HepG2 (cell line): Measurements from ENCODE around the gene PIGZ. TPM values are rescaled to one million over a fixed set of nuclear protein-coding genes. Genes with fewer than 3 reads are reported as not detected.

Source experiments
- ARHGAP35 ChIP-seq: sonication (generic); formaldehyde crosslinking; IDR thresholded peaks from 2 replicates; pipeline ENCODE4 v1.9.0; 2022; ENCODE audit warnings: mild to moderate bottlenecking, inconsistent platforms, moderate library complexity, missing genetic modification reagents, borderline replicate concordance
- BHLHE40 ChIP-seq: IDR thresholded peaks from 2 replicates; pipeline ENCODE4 v1.6.1; 2011; ENCODE audit warnings: low read length, improper control_type of control experiment
- BRD4 ChIP-seq: sonication (generic); formaldehyde crosslinking; IDR thresholded peaks from 2 replicates; pipeline ENCODE4 v1.4.0; 2020; ENCODE audit warnings: missing genetic modification reagents
- HNRNPK ChIP-seq: fragments of 200-400 bp; formaldehyde crosslinking; IDR thresholded peaks from 2 replicates; pipeline ENCODE4 v1.6.1; 2018; ENCODE audit warnings: low read length, low read depth, moderate library complexity, mild to moderate bottlenecking; ENCODE audit not compliant: poor library complexity, severe bottlenecking
- HNRNPLL ChIP-seq: fragments of 200-400 bp; formaldehyde crosslinking; IDR thresholded peaks from 2 replicates; pipeline ENCODE4 v1.6.1; 2017; ENCODE audit warnings: mild to moderate bottlenecking, low read depth, low read length; ENCODE audit not compliant: poor library complexity, severe bottlenecking
- KLF16 ChIP-seq, 2 experiments: sonication (generic) in 1 of 2; formaldehyde crosslinking in 1 of 2; IDR thresholded peaks; 2 replicates each; pipeline versions ENCODE4 v1.6.1 to v1.8.0; 2016 to 2023; ENCODE audit warnings: missing genetic modification reagents in 2 of 2, missing compliant biosample characterization in 1 of 2
- KMT2B ChIP-seq: IDR thresholded peaks from 2 replicates; pipeline ENCODE4 v1.6.1; 2016; ENCODE audit warnings: missing genetic modification reagents, missing compliant biosample characterization
- MZF1 ChIP-seq: sonication (generic); formaldehyde crosslinking; IDR thresholded peaks from 2 replicates; pipeline ENCODE4 v1.8.1; 2023; ENCODE audit warnings: mild to moderate bottlenecking, missing genetic modification reagents, borderline replicate concordance
- NFYC ChIP-seq: IDR thresholded peaks from 2 replicates; pipeline ENCODE4 v1.6.1; 2016; ENCODE audit warnings: missing genetic modification reagents, missing compliant biosample characterization
- RAD21 ChIP-seq: fragments of 450-650 bp; formaldehyde crosslinking; IDR thresholded peaks from 2 replicates; pipeline ENCODE4 v1.5.0; 2020; ENCODE audit warnings: mild to moderate bottlenecking
- SALL1 ChIP-seq: sonication (generic); formaldehyde crosslinking; IDR thresholded peaks from 2 replicates; pipeline ENCODE4 v1.8.0; 2022; ENCODE audit warnings: mild to moderate bottlenecking, missing genetic modification reagents
- SNAPC2 ChIP-seq: sonication (generic); formaldehyde crosslinking; IDR thresholded peaks from 2 replicates; pipeline ENCODE4 v1.8.1; 2022; ENCODE audit warnings: mild to moderate bottlenecking, missing genetic modification reagents
- SOX6 ChIP-seq, 2 experiments: fragments of 450-650 bp in 1 of 2; sonication (generic) in 1 of 2; formaldehyde crosslinking in 1 of 2; IDR thresholded peaks; 2 replicates each; pipeline versions ENCODE4 v1.4.0 to v1.6.1; 2017 to 2020; ENCODE audit warnings: antibody characterized with exemption in 1 of 2, mild to moderate bottlenecking in 1 of 2, missing genetic modification reagents in 1 of 2
- ZFAT ChIP-seq: sonication (generic); formaldehyde crosslinking; conservative IDR thresholded peaks from 2 replicates; pipeline ENCODE4 v1.8.1; 2023; ENCODE audit warnings: missing genetic modification reagents, inconsistent platforms
- ZFX ChIP-seq: sonication (generic); formaldehyde crosslinking; IDR thresholded peaks from 2 replicates; pipeline ENCODE4 v1.4.0; 2020; ENCODE audit warnings: mild to moderate bottlenecking, low read depth, missing genetic modification reagents, moderate library complexity
- ZNF180 ChIP-seq: sonication (generic); formaldehyde crosslinking; IDR thresholded peaks from 2 replicates; pipeline ENCODE4 v1.4.0; 2020; ENCODE audit warnings: low read depth, missing genetic modification reagents, borderline replicate concordance
- ZNF224 ChIP-seq: sonication (generic); formaldehyde crosslinking; IDR thresholded peaks from 2 replicates; pipeline ENCODE4 v1.5.0; 2020; ENCODE audit warnings: mild to moderate bottlenecking, missing genetic modification reagents
- ZNF235 ChIP-seq: sonication (generic); formaldehyde crosslinking; IDR thresholded peaks from 2 replicates; pipeline ENCODE4 v1.8.1; 2023; ENCODE audit warnings: mild to moderate bottlenecking, missing genetic modification reagents, borderline replicate concordance
- ZNF30 ChIP-seq: sonication (generic); formaldehyde crosslinking; IDR thresholded peaks from 2 replicates; pipeline ENCODE4 v1.5.0; 2020; ENCODE audit warnings: mild to moderate bottlenecking, missing genetic modification reagents
- ZNF451 ChIP-seq: sonication (generic); formaldehyde crosslinking; IDR thresholded peaks from 2 replicates; pipeline ENCODE4 v1.5.0; 2020; ENCODE audit warnings: mild to moderate bottlenecking, missing genetic modification reagents
- ZNF510 ChIP-seq: sonication (generic); formaldehyde crosslinking; IDR thresholded peaks from 2 replicates; pipeline ENCODE4 v1.4.0; 2020; ENCODE audit warnings: low read depth, mild to moderate bottlenecking, missing genetic modification reagents
- ZNF614 ChIP-seq: IDR thresholded peaks from 2 replicates; pipeline ENCODE4 v1.6.1; 2018; ENCODE audit warnings: missing biosample characterization, missing genetic modification reagents, inconsistent platforms, borderline replicate concordance
- ZSCAN22 ChIP-seq: sonication (generic); formaldehyde crosslinking; IDR thresholded peaks from 2 replicates; pipeline ENCODE4 v1.4.0; 2020; ENCODE audit warnings: mild to moderate bottlenecking, missing genetic modification reagents
- polyA plus RNA-seq, 8 experiments: library from polyadenylated mRNA; depleted of rRNA in 3 of 8; stranded (reverse) in 7 of 8; unstranded in 1 of 8; fragments of >200 nt; fragmentation: Illumina TruSeq in 4 of 8; extraction: Trizol in 4 of 8; gene quantifications; 2 replicates each; pipeline versions ENCODE4 v1.2.1 to v1.2.3, GENCODE V29; 2011 to 2016; ENCODE audit warnings: low read depth in 4 of 8, missing spikeins in 1 of 8, mixed read lengths in 1 of 8; ENCODE audit not compliant: insufficient read depth in 1 of 8
- total RNA-seq, 5 experiments: library from RNA; depleted of rRNA; stranded (reverse); fragments of >200 nt; fragmentation: Illumina TruSeq; extraction: Trizol; gene quantifications; 2 replicates each; pipeline ENCODE4 v1.2.3, GENCODE V29; 2016; ENCODE audit warnings: low read depth in 1 of 5
- TF ChIP-seq, protein P1 (sequence below): sonication (generic); formaldehyde crosslinking; IDR thresholded peaks from 2 replicates; pipeline ENCODE4 v1.4.0; 2020; ENCODE audit warnings: mild to moderate bottlenecking, missing genetic modification reagents
- TF ChIP-seq, protein P2 (sequence below): sonication (generic); formaldehyde crosslinking; IDR thresholded peaks from 2 replicates; pipeline ENCODE4 v1.5.0; 2020; ENCODE audit warnings: mild to moderate bottlenecking, missing genetic modification reagents, borderline replicate concordance
- TF ChIP-seq, protein P3 (sequence below): sonication (generic); formaldehyde crosslinking; IDR thresholded peaks from 2 replicates; pipeline ENCODE4 v1.4.0; 2020; ENCODE audit warnings: missing genetic modification reagents
- TF ChIP-seq, protein P4 (sequence below): sonication (generic); formaldehyde crosslinking; conservative IDR thresholded peaks from 2 replicates; pipeline ENCODE4 v1.8.0; 2022; ENCODE audit warnings: missing genetic modification reagents

PIGZ gene
- total and polyA plus RNA-seq, 2 of the 13 experiments (the other 11 are each of a cell fraction or from before 2014, with no cell fraction given), result 4.7 to 60.5 TPM

DNA sequence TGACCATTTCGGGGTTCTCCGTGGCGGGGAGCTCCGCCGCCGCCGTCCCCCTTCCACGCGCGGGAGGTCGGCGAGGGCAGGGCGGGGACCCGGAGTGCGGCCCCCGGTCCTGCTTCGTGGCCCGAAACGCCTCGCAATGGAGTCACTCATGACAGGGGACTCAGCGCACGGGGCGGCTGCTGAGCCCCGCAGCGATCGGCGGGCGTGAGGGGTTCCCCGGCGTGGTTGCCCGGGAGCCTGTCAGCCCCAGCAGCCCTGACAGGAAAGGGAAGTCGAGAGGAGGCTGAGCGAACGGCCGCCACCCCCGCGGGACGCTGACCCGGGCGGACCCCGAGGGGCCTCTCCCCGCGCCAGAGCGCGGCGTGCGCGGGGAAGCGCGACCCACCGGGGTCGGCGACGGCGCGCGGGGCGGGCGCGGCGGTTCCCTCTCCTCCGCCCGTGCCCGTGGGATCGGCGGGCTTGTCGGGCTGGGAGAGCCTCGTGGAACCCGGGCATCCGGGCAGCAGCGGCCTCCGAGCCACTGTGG is 564 bp upstream of the PIGZ start (continued):
- no peak for TF ChIP-seq ZFX
- no peak for TF ChIP-seq ZNF451 (CRISPR knock-in tag)
- TF ChIP-seq, protein P1, sequence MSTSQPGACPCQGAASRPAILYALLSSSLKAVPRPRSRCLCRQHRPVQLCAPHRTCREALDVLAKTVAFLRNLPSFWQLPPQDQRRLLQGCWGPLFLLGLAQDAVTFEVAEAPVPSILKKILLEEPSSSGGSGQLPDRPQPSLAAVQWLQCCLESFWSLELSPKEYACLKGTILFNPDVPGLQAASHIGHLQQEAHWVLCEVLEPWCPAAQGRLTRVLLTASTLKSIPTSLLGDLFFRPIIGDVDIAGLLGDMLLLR (CRISPR knock-in tag), result no peak; the same call in 1 of the 2 replicates
- TF ChIP-seq, protein P2, sequence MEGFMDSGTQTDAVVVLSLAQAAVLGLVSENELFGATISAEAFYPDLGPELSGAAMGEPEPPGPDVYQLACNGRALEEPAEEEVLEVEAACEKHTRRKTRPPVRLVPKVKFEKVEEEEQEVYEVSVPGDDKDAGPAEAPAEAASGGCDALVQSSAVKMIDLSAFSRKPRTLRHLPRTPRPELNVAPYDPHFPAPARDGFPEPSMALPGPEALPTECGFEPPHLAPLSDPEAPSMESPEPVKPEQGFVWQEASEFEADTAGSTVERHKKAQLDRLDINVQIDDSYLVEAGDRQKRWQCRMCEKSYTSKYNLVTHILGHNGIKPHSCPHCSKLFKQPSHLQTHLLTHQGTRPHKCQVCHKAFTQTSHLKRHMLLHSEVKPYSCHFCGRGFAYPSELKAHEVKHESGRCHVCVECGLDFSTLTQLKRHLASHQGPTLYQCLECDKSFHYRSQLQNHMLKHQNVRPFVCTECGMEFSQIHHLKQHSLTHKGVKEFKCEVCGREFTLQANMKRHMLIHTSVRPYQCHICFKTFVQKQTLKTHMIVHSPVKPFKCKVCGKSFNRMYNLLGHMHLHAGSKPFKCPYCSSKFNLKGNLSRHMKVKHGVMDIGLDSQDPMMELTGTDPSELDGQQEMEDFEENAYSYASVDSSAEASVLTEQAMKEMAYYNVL (CRISPR knock-in tag), result 0 out of 2 replicates have a peak, but pooled peaks have one; percentile 36
- TF ChIP-seq BRD4 (CRISPR knock-in tag), result 0 out of 2 replicates have a peak, but pooled peaks have one; percentile 31
- TF ChIP-seq ZNF614 (CRISPR knock-in tag), result peak; percentile 33; the same call in 1 of the 2 replicates
- TF ChIP-seq KMT2B, result no peak
- TF ChIP-seq BHLHE40, result no peak
- TF ChIP-seq ZNF30 (CRISPR knock-in tag), result no peak
- no peak for TF ChIP-seq SOX6 (IDR thresholded peaks at IDR 0.05)
- TF ChIP-seq SOX6 (CRISPR knock-in tag; IDR thresholded peaks at IDR 0.05), result 0 out of 2 replicates have a peak, but pooled peaks have one; percentile 21
- TF ChIP-seq HNRNPLL, result no peak
- no peak for TF ChIP-seq SNAPC2 (CRISPR knock-in tag)
- no peak for TF ChIP-seq KLF16 (CRISPR knock-in tag; IDR thresholded peaks at IDR 0.05)
- peak; percentile 35; the same call in 1 of the 2 replicates for TF ChIP-seq ZNF235 (CRISPR knock-in tag)
- TF ChIP-seq, protein P3, sequence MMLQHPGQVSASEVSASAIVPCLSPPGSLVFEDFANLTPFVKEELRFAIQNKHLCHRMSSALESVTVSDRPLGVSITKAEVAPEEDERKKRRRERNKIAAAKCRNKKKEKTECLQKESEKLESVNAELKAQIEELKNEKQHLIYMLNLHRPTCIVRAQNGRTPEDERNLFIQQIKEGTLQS (CRISPR knock-in tag), result 0 out of 2 replicates have a peak, but pooled peaks have one; percentile 7
- no peak for TF ChIP-seq NFYC
- TF ChIP-seq HNRNPK, result no peak
- TF ChIP-seq ZNF510 (CRISPR knock-in tag), result no peak
- no peak for TF ChIP-seq ZNF180 (CRISPR knock-in tag)
- TF ChIP-seq MZF1, result no peak
- no peak for TF ChIP-seq ZSCAN22 (CRISPR knock-in tag)
- TF ChIP-seq ZFAT (CRISPR knock-in tag), result no peak
- TF ChIP-seq ARHGAP35, result no peak
- TF ChIP-seq, protein P4, sequence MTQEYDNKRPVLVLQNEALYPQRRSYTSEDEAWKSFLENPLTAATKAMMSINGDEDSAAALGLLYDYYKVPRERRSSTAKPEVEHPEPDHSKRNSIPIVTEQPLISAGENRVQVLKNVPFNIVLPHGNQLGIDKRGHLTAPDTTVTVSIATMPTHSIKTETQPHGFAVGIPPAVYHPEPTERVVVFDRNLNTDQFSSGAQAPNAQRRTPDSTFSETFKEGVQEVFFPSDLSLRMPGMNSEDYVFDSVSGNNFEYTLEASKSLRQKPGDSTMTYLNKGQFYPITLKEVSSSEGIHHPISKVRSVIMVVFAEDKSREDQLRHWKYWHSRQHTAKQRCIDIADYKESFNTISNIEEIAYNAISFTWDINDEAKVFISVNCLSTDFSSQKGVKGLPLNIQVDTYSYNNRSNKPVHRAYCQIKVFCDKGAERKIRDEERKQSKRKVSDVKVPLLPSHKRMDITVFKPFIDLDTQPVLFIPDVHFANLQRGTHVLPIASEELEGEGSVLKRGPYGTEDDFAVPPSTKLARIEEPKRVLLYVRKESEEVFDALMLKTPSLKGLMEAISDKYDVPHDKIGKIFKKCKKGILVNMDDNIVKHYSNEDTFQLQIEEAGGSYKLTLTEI (CRISPR knock-in tag), result no peak
- TF ChIP-seq SALL1 (CRISPR knock-in tag), result no peak
- TF ChIP-seq ZNF224, result no peak
- no peak for TF ChIP-seq RAD21 (CRISPR knock-in tag)
